Fibroblast of gingiva (primary cell): ENCODE measurements around the gene HOXB2.

Source experiments
- DNase-seq: peaks from one replicate; pipeline ENCODE4 v3.0.0-alpha.2; 2011; ENCODE audit warnings: low read depth

The HOXB2 gene

GRCh38 chr17:48552466-48553189 is 7.7 kb upstream of the HOXB2 start:
- no peak for DNase-seq

GRCh38 chr17:48551596-48552465 is 6.9 kb upstream of the HOXB2 start:
- DNase-seq, result no peak

GRCh38 chr17:48551214-48551555 is 6.3 kb upstream of the HOXB2 start:
- no peak for DNase-seq

GRCh38 chr17:48550502-48551213 is 5.7 kb upstream of the HOXB2 start:
- no peak for DNase-seq

- no peak for DNase-seq
Measured at GRCh38 chr17:48549914-48550501, 5.1 kb upstream of the HOXB2 start.

- DNase-seq, result no peak
Measured at GRCh38 chr17:48549281-48549630, 4.3 kb upstream of the HOXB2 start.

- no peak for DNase-seq
Measured at GRCh38 chr17:48548523-48549280, 3.8 kb upstream of the HOXB2 start.

- DNase-seq, result no peak
Measured at GRCh38 chr17:48547808-48548522, 3.1 kb upstream of the HOXB2 start.

GRCh38 chr17:48546924-48547807 is 2.3 kb upstream of the HOXB2 start:
- no peak for DNase-seq

GRCh38 chr17:48546137-48546923 is 1.4 kb upstream of the HOXB2 start:
- DNase-seq, result no peak

- no peak for DNase-seq
Measured at GRCh38 chr17:48545539-48545938, 630 bp upstream of the HOXB2 start.

GRCh38 chr17:48544349-48545021 is 424 bp downstream of the HOXB2 start:
- DNase-seq, result no peak

- no peak for DNase-seq
Measured at GRCh38 chr17:48543854-48544348, 1.0 kb downstream of the HOXB2 start.

GRCh38 chr17:48543107-48543853 is 1.6 kb downstream of the HOXB2 start:
- DNase-seq, result peak; percentile 1

GRCh38 chr17:48542698-48543106 is 2.2 kb downstream of the HOXB2 start:
- no peak for DNase-seq

GRCh38 chr17:48542114-48542656 is 2.7 kb downstream of the HOXB2 start:
- no peak for DNase-seq

GRCh38 chr17:48541577-48542113 is 3.3 kb downstream of the HOXB2 start:
- no peak for DNase-seq
